ENCODE data around the gene ATP8A2. TPM values are rescaled to one million over a fixed set of nuclear protein-coding genes. Genes with fewer than 3 reads are reported as not detected.

The ATP8A2 gene
- total RNA-seq, 1 experiment from 2014 or later = 0.34 TPM

DNA sequence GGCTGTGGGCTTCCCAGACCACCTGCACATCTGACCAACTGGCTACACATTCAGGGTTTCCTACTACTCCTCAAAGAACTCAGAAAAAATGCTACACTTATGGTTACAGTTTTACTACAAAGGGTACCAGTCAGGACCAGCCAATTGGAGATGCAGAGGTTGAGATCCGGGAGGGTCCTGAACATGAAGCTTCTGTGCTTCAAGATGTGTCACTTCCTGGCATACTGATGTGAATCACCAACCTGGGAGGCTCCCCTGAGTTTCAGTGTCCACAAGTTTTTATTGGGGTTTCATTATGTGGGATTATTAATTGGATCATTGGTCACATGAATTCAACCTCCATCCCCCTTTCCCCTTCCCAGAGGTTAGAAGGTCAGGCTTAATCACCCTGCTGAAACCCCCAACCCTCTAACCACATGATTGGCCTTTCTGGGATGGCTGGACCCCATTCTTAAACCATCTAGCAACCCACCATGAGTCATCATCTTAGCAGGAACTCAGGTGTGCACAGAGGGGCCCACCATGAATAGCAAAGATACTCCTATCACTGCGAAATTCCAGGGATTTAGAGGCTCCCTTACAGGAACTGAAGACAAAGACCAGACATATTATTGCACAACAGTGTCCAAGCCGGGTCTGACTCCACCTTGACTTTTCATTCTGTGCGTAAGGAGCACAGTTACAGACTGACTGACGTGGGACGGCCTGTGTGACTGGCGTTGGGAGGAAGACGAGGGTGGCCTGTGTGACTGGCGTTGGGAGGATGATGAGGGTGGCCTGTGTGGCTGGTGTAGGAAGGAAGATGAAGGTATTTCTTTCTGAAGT lies 90.7 kb downstream of the ATP8A2 start:
- no peak overlapping the region for H3K4me3 ChIP-seq
- H3K27me3 ChIP-seq = no peaks in the 10 kb centered on the region
- DNase-seq = no peak
- H3K27ac ChIP-seq = no peak overlapping the region
- no peaks in the 10 kb centered on the region for H3K36me3 ChIP-seq
- no peaks in the 10 kb centered on the region for H3K4me1 ChIP-seq
- no peaks in the 10 kb centered on the region for H3K9me3 ChIP-seq (replicated peaks)

DNA sequence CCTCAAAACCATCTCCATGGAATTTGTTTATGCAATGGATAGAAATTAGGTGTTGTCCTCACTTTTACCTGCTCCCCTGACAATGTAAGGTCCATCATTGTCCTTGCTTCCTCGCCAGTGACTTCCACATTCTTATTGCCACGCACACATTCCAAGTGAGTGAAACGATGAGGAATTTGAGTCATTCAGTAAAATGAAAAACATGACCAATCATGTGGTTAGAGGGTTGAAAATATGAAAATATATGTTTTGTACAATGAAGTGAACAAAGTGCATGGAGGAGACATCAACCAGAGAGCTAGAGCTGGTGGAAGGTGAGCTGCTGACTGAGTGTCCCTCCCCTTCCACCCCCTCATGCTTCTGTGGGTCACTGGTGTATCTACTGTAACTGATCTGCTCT lies 91.7 kb downstream of the ATP8A2 start:
- Histone ChIP-seq H3K4me3 (no peak overlapping the region), H3K36me3 (no peaks in the 10 kb centered on the region), H3K9me3 (replicated peaks) (no peaks in the 10 kb centered on the region), H3K27me3 (no peaks in the 10 kb centered on the region), H3K27ac (no peak overlapping the region), H3K4me1 (no peaks in the 10 kb centered on the region)
- DNase-seq = no peak

- H3K36me3 ChIP-seq = no peaks in the 10 kb centered on the region
- DNase-seq = no peak
Observed at GRCh38 chr13:25466880-25467279, 95.1 kb downstream of the ATP8A2 start.

GRCh38 chr13:25468325-25469168 lies 96.8 kb downstream of the ATP8A2 start:
- Histone ChIP-seq H3K9me3 (replicated peaks) (no peaks in the 10 kb centered on the region), H3K27me3 (0 out of 2 replicates have a peak, but pooled peaks cover 6% of the 10 kb centered on the region), H3K27ac (no peak overlapping the region), H3K4me1 (no peaks in the 10 kb centered on the region), H3K4me3 (no peak overlapping the region), H3K36me3 (no peaks in the 10 kb centered on the region)
- no peak for DNase-seq

More at GRCh38 chr13:25466880-25467279, 95.1 kb downstream of the ATP8A2 start:
- no peaks in the 10 kb centered on the region for H3K9me3 ChIP-seq (replicated peaks)
- H3K27me3 ChIP-seq = 0 out of 2 replicates have a peak, but pooled peaks cover 6% of the 10 kb centered on the region
- no peak overlapping the region for H3K4me3 ChIP-seq
- no peak overlapping the region for H3K27ac ChIP-seq
- H3K4me1 ChIP-seq = no peaks in the 10 kb centered on the region

- Histone ChIP-seq H3K4me1 (no peaks in the 10 kb centered on the region), H3K36me3 (no peaks in the 10 kb centered on the region), H3K27ac (no peak overlapping the region), H3K4me3 (no peak overlapping the region), H3K9me3 (replicated peaks) (no peaks in the 10 kb centered on the region), H3K27me3 (0 out of 2 replicates have a peak, but pooled peaks cover 6% of the 10 kb centered on the region)
- DNase-seq = no peak
Observed at GRCh38 chr13:25469169-25469525, 97.4 kb downstream of the ATP8A2 start.

- Histone ChIP-seq H3K4me3 (no peak overlapping the region), H3K27ac (no peak overlapping the region), H3K9me3 (replicated peaks) (no peaks in the 10 kb centered on the region), H3K27me3 (peaks cover 28% of the 10 kb centered on the region; the same call in 1 of the 2 replicates), H3K4me1 (no peaks in the 10 kb centered on the region), H3K36me3 (no peaks in the 10 kb centered on the region)
- no peak for DNase-seq
Observed at GRCh38 chr13:25473864-25474263, 102.1 kb downstream of the ATP8A2 start.

DNA sequence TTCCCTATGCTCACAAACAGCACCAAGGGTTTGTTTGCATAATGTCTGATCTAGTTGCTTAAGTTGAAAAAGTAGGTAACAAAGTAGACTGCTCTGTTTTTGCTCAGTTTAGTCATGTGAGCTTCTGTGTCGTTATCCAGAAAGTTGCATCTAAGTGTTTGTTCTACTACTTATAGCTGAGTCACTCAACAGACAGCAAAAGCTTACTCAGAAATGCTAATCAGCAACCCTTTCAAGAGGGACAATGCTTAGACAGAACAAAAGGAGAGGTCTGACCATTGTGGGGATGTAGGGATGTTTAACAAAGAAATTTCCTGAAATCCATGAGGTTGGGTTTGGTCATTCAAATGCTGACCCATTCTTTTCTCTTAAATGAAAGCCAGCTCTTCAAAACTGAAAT lies 106.4 kb downstream of the ATP8A2 start:
- Histone ChIP-seq H3K36me3 (no peaks in the 10 kb centered on the region), H3K4me1 (no peaks in the 10 kb centered on the region), H3K4me3 (no peak overlapping the region), H3K27ac (no peak overlapping the region), H3K9me3 (replicated peaks) (no peaks in the 10 kb centered on the region), H3K27me3 (peaks cover 22% of the 10 kb centered on the region; the same call in 1 of the 2 replicates)
- DNase-seq = no peak

- no peak for DNase-seq
- Histone ChIP-seq H3K9me3 (replicated peaks) (no peaks in the 10 kb centered on the region), H3K27me3 (peaks cover 23% of the 10 kb centered on the region), H3K4me3 (no peak overlapping the region), H3K27ac (no peak overlapping the region), H3K36me3 (no peaks in the 10 kb centered on the region), H3K4me1 (no peaks in the 10 kb centered on the region)
Observed at GRCh38 chr13:25489238-25489637, 117.5 kb downstream of the ATP8A2 start.

- Histone ChIP-seq H3K4me1 (no peaks in the 10 kb centered on the region), H3K36me3 (no peaks in the 10 kb centered on the region), H3K27me3 (peaks cover 23% of the 10 kb centered on the region), H3K4me3 (no peak overlapping the region), H3K27ac (no peak overlapping the region), H3K9me3 (replicated peaks) (no peaks in the 10 kb centered on the region)
- no peak for DNase-seq
Observed at GRCh38 chr13:25490236-25490635, 118.5 kb downstream of the ATP8A2 start.

DNA sequence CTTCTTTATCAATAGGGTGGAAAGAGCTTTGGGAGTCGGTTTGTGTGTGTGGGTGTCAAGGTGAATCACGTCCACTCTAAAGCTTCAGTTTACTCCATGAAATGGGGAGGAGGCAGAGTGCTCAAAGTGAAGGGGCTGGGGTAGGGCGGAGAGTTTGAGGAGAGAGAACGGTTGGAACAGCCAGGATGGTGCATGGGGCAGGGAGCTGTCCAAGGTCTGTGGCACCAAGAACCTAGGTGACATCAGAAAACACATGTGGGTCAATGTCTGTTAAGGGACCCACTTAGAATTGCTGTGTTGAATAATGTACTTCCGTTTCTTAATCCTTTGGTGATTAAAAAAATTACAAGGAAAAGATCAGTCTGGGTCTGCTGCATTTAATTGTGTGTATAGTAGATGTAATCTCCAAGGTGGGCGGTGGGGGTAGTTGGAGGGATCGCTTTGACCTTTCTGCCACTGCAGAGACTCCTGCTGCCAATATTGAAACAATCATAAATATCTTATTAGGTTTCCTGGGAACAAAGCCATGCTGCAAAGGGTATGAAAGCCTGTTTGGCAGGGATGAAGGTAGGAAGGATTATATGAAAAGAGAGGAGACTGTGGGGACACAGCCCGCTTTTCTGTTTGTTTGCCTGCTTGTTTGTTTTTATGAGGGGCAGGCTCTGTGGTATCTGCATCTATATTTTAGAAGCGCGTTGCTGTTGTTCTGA lies 122.3 kb downstream of the ATP8A2 start:
- H3K27me3 ChIP-seq = peaks cover 4% of the 10 kb centered on the region; the same call in 1 of the 2 replicates
- no peaks in the 10 kb centered on the region for H3K4me1 ChIP-seq
- H3K9me3 ChIP-seq (replicated peaks) = no peaks in the 10 kb centered on the region
- H3K4me3 ChIP-seq = no peak overlapping the region
- no peak overlapping the region for H3K27ac ChIP-seq
- H3K36me3 ChIP-seq = no peaks in the 10 kb centered on the region
- peak; percentile 14 to 43 for DNase-seq

GRCh38 chr13:25494698-25495411 lies 123.1 kb downstream of the ATP8A2 start:
- Histone ChIP-seq H3K36me3 (no peaks in the 10 kb centered on the region), H3K27ac (no peak overlapping the region), H3K27me3 (peaks cover 2% of the 10 kb centered on the region; the same call in 1 of the 2 replicates), H3K9me3 (replicated peaks) (no peaks in the 10 kb centered on the region), H3K4me1 (no peaks in the 10 kb centered on the region), H3K4me3 (no peak overlapping the region)
- no peak for DNase-seq

GRCh38 chr13:25501231-25501630 lies 129.5 kb downstream of the ATP8A2 start:
- DNase-seq = no peak
- Histone ChIP-seq H3K9me3 (replicated peaks) (no peaks in the 10 kb centered on the region), H3K27me3 (peaks cover 13% of the 10 kb centered on the region), H3K27ac (no peak overlapping the region), H3K4me3 (no peak overlapping the region), H3K4me1 (no peaks in the 10 kb centered on the region), H3K36me3 (no peaks in the 10 kb centered on the region)

DNA sequence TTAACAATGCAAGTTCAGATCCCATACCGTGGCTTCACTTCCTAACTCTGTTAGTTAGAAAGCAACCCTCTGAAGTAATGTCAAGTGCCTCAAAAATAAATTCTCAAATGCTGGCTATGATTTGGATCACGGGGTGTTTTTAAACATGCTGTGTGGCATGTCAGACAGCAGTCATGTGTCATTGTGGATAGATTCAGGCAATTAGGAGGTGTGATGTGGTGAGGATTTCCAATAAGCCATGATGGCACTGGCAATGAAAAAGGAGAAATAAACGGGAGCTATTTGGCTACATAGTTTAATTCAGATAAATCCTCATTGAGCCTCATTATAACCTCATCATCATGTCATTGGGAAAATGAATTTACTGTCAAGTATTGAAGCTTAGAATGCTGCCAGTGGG lies 130.3 kb downstream of the ATP8A2 start:
- Histone ChIP-seq H3K4me3 (no peak overlapping the region), H3K4me1 (no peaks in the 10 kb centered on the region), H3K9me3 (replicated peaks) (no peaks in the 10 kb centered on the region), H3K27ac (no peak overlapping the region), H3K27me3 (peaks cover 13% of the 10 kb centered on the region), H3K36me3 (no peaks in the 10 kb centered on the region)
- no peak for DNase-seq

- Histone ChIP-seq H3K4me1 (no peaks in the 10 kb centered on the region), H3K27ac (no peak overlapping the region), H3K9me3 (replicated peaks) (no peaks in the 10 kb centered on the region), H3K36me3 (no peaks in the 10 kb centered on the region), H3K27me3 (peaks cover 13% of the 10 kb centered on the region), H3K4me3 (no peak overlapping the region)
- DNase-seq = no peak
Observed at GRCh38 chr13:25502551-25502950, 130.8 kb downstream of the ATP8A2 start.

All from SJCRH30 (cell line).